Amygdala (tissue), 56 donors: ENCODE results near the gene SEPTIN7.

Experiments used
- DNase-seq, 56 donors: peaks; one replicate each; lab custom pipeline; 2025; lab: John Stamatoyannopoulos, UW

SEPTIN7 gene

DNA sequence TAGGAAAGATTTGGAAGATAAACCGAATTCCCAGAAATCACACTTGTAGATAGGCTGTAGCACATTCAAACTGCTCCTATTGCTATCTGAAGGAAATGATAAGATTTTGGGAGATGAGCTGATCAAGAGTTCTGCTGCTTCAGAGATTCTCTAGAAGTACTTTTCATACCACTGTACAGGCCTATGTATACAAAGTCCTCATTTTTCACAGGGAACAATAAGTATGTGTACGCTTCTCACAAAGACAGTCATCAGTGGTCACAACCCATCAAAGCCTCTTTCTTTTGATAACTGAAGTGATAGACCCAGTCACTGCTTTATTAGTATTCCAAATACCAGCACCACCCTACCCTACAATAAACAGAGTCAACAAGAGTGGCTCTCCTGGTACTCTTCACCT lies 15.6 kb upstream of the SEPTIN7 start:
- peak in 4 of 56 donors; percentile 19 to 78 (median 30) for DNase-seq

DNA sequence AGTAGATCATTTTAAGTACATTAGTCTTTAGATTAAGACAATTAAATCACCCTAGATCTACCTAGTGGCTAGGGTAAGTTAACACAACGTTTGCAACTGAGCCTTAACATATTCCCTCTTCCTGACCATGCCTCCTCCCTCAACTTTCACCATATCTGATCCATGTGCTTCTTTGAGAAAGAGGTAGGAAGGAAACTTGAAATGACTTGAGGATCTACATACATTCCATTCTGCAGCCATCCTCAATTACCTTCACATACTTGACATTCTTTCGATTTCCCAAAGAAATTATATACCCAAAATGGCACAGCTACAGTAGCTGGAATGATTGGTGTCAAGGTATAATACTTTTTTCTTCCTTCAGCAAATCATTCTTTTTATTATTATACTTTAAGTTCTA lies 12.9 kb upstream of the SEPTIN7 start:
- no peak for DNase-seq

DNA sequence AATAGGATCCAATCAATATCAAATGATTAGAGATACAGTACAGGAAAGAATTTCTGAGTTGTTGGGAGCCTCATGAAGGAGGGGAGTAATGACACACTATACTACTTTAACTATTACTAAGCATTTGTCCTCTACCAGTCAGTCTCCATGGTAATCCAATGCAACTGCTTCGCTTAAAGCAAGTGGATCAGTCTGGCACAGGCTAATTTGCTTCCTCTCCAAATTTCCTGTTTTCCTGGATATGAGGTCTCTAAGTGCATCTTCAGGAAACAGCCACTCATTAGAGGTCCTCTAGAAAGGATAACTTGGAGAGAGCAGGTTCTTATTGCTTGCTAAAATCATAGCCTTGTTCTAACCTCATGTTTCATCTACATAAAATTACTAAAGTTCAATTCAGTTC lies 8.4 kb upstream of the SEPTIN7 start:
- DNase-seq, result no peak

DNA sequence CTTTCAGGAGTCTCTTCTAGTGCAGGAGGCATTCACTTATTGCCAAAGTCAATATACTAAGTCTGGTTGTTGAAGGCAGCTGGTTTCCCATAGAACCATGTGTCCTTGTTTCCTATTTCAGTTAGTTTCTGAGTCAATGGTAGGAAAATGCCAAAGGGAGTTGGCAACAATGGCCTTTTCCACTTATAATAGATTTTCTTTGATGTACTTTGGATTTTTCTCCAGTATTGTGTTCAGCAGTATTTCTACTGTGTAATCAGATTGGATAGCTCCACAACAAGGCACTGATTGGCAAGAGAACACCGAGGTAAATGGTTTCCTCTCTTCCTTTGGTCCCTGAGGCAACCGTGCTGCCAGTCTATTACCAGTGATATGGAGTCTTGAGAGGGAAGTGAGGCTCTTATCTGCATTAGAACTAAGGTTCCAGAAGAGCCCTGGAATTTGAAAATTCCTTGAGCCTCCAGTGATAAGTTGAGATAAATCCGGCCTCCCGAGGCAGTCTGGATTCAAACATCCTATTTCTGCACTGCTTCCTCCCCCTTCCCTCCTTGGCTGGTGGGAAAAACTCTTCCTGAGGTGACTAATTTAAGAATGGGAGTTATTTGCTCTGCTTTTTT lies 7.9 kb upstream of the SEPTIN7 start:
- DNase-seq, result no peak

DNA sequence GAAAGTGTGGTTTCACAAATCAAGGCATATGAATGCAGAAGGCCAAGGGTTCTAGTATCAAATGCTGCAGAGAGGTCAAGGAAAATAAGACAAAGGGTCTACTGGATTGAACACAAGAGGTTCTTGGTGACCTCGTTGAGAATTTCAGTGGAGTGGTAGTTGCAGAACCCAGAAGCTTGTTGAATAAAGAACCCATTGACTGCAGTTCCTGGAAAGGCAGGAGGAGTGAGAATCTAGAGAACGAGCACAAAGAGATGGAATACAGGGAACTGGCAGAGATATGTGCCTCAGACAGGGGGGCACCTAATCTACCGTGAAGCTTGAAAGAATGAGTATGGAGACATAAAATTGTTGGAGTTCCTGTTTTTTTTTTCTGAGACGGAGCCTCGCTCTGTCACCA lies 3.5 kb upstream of the SEPTIN7 start:
- no peak for DNase-seq

DNA sequence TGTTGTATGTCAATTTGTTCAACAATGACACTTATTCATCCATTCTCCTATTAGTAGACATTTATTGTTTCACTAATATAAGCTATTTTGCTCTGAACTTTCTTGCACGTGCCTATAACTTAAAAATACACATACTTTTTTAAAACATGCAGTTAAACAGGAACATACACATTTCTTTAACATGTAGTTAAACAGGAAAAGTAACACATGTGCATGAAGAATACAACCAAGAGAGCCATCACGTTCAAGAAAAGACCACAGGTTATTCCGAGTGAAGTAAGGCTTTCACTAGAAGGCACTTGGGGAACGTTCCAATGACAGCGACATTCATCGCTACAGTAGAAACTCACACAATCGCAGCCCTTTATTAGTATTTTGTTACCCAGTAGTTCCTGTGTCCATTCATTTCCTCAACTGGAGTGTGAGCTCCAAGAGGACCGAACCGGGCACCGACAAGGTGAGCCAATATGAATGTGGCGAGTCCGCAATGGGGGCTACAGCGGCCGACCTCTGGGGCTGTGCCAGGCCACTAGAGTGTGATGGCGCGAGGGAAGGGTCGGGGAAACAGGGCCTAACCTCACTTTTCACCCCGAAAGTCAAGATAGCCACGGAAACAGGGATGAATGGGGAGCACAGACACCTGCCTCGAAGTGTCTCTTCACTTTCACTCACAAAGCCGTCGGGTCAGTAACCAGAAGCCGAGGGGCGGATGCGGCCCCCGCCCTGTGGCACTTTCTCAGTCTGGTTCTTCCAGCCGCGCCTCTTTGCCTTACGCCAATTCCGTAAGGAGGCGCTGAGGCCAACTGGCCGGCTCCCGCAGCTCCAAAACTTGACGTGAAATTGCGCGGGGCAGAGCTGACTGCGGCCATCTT lies 775 bp upstream of the SEPTIN7 start:
- DNase-seq, result peak in 39 of 56 donors; percentile 71 to 96 (median 87)

DNA sequence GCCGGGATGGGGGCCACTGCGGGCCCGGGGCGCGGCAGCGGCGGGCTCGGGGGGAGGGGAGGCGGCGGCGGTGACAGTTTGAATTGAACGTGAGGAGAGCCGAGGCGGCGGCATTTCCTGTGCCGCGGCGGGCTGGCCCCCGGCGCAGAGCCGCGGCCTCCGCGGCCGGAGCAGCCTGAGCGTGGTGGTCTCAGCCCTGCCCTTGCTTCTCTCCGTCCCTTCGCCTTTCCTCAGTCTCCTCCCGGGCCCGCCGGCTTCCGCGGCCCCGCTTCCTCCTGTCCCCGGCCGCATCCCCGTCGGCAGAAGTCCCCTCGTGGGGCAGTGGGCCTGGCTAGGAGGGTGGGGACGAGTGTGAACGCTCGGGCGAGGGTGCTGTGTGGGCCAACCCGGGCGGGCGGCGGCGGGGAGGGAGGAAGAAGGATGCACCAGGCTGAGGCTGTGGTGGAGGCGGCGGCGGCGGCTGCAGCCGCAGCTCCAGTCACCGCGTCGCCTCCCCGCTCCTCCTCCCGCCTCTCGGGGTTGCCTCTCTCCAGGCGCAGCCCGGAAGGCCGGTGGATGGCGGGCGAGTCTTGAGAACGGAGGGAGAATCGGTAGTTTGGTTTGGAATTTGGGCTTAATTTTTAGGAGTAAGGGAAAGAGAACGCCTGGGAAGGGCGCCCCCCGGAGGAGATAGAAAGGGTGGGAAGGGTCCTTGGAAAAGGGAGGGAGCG lies 690 bp downstream of the SEPTIN7 start:
- peak in 51 of 56 donors; percentile 21 to 84 (median 67) for DNase-seq

DNA sequence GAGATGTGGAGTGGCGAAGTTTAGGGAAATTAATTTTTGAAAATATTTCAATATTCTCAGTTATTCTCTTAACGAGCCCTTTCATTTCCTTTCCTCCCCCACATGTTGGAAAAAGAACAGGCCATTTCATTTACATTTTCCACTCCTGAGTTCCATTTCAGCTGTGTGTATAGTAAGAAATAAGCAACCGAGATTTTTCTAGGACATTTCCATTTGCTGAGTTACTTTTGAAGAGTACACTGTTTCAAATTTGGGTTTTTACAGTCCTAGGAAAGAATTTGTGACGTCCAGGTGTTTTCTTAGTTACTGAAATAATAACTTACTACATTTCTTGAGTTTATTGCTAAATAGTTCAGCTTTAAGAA lies 1.2 kb downstream of the SEPTIN7 start:
- no peak for DNase-seq

DNA sequence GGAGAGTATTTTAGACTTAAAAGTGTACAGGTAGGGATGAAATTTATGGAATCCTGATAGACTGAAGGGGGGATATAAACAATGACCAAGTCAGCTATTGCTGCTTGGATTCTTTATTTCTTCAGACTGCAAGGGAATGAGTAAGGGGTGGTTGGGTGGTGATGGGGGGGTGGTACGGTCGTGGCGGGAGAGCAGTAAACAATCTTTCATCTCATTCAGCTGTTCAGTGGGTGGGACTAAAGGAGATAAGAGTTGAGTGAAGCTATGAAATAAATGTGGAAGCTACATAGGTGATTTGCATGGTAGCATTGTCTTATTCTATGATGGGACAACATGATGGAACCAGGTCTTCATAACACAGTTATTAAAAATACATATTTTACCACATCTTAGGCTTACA lies 1.8 kb downstream of the SEPTIN7 start:
- peak in 1 of 56 donors; percentile 33 for DNase-seq

DNA sequence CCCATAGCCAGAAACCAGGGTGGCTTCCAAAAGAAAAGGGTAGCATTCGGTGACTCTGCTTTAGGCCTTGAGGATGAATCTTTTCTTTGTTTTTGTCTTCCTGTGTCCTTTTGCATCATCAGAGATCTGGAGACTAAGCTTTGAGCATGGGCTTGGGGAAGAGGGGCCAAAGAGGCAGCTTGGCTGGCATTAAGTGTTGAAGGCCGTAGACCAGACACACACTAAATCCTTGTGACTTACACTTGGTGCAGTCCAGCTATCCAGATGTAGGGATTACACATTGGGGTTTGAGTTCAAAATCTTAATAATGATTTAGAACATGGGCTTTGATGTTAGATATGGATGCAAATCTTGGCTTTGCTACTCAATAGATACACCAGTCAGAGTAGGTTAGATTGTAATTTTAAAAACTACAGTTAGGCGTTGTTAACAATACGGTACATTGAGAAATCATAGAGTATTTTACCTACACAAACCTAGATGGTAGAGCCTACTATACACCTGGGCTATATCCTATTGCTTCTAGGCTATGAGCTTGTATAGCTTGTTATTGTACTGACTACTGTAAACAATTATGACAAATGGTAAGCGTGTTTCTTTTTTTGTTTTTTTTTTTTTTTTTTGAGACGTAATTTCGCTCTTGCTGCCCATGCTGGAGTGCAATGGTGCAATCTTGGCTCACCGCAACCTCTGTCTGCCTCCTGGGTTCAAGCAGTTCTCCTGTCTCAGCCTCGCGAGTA lies 3.5 kb downstream of the SEPTIN7 start:
- no peak for DNase-seq

DNA sequence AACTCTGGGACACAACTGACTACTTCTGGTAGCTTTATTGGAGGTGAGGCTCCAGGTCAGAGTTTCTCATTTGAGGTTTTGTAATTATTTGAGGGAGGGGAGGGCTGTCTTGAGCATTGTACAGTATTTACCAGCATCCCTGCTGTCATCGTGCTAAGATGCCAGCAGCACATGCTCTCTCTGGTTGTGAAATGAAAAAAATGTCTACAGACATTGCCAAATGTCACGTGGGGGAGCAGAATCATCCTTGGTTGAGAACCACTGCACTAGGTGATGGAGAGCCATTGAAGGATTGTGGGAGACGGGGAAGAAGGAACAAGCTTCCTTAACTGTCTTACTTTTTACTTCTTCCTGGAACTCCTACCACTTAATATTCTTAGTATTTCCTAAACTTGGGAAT lies 5.0 kb downstream of the SEPTIN7 start:
- DNase-seq, result no peak

DNA sequence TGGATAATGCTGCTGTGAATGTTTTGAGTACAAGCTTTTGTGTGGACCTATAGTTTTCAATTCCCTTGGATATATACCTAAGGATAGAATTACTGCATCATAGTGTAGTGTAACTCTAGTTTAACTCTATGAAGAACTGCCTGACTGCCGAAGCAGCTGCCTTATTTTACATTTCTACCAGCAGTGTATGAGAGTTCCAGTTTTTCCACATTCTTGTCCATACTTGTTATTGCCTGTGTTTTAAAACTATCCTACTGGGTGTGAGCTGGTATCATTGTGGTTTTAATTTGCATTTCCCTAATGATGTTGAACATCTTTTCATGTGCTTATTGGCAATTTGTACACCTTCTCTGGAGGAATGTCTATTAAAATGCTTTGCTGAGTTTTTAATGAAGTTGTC lies 15.7 kb downstream of the SEPTIN7 start:
- no peak for DNase-seq

DNA sequence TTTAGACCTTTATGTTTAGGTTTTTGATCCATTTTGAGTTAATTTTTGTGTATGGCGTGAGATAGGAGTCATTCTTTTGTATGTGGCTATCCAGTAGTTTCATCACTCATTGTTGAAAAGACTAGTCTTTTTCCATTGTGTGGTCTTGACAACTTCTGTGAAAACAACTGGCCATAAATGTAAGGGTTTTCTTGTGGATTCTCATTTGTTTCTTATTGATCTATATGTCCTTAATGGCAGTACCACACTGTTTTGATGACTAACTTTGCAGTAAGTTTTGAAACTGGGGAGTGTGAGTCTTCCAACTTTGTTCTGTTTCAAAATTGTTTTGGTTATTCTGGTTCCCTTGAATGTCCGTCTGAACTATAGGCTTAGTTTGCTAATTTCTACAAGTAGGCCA lies 16.3 kb downstream of the SEPTIN7 start:
- no peak for DNase-seq

DNA sequence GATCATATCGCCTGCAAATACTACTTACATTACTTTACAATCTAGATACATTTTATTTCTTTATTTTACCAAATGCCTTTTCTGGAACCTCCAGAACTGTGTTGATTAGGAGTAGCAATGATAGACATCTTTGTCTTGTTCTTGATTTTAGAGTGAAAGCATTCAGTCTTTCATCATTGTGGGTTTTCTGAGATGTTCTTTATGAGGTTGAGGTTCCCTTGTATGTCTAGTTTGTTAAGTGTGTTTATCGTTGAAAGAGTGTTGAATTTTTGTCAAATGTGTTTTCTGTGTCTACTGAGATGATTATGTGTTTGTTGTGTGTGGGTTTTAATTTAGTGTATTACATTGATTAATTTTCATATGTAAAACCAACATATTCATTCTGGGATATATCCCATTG lies 17.1 kb downstream of the SEPTIN7 start:
- no peak for DNase-seq

DNA sequence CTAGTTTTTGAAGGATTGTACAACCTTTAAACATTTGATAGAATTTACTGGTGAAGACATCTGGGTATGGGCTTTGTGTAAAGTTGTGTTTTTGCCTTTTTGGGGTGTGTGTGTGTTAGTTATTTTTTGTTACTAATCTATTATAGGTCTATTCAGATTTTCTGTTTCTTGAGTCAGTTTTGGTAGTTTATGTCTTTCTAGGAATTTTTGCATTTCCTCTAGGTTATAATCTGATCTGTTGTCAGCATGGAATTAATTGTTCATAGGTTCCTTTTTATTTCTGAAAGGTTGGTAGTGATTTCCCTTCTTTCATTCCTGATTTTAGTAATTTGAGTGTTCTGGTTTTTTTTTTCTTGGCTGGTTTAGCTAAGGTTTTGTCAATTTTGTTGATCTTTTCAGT lies 17.7 kb downstream of the SEPTIN7 start:
- DNase-seq, result no peak

DNA sequence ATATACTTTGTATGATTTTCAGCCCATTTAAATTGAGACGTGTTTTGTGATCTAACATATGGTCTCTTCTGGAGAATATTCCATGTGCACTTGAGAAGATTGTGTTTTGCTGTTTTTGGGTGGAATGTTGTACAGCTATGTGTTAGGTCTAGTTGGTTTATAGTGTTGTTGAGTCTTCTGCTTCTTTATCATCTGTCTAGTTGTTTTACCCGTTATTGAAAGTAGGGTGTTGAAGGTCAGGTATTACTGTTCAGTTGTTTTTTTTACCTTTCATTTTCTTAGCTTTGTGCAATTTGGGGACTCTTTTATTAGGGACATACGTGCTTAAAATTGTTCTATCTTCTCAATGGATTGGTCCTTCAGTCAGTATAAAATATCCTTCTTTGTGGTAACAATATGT lies 18.5 kb downstream of the SEPTIN7 start:
- DNase-seq, result no peak

DNA sequence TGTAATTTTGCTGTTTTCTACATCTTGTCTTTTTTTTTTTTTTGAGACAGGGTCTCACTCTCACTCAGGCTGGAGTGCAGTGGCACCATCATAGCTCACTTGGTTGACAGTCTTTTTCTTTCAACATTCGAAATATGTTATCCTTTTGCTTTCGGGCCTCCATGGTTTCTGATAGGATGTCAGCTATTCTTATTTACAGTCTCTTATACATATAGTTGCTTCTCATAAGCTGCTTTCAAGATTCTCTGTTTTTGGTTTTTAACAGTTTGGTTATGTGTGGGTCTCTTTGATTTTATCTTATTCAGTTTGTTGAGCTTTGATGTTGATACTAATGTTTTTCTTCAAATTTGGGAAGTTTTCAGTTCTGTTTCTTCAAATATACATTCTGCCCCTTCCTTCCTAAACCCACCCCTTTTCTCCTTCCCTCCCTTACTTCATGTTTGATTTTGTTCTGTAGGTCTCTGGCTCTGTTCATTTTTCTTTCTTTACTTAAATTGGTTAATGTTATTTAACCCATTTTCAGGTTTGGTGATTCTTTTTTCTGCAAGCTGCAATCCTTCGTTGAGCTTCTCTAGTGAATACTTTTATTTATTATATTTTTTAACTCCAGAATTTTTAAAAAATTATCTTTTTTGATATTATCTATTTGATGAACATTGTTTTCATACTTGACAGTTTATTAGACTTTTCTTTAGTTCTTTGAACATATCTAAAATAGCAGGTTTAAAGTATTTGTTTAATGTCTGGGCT lies 19.3 kb downstream of the SEPTIN7 start:
- DNase-seq, result no peak

DNA sequence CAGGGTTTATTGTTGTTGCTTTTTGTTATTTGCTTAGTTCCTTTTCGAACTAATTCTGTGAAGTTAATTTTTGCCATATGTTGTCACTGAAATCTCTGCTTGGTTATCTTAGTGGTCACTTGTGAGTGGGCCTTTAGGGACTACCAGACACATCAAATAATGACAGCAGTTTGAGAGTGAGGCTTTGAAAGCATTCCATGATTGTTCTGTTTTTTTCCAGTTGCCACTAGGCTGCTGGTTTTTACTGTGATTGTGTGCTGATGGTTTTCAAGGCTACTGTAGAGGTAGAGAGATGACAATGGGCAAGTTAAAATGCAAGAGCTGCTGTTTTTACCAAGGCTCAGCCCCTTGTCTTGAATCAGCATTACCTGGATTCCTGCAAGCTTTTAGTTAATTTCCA lies 20.0 kb downstream of the SEPTIN7 start:
- DNase-seq, result no peak

DNA sequence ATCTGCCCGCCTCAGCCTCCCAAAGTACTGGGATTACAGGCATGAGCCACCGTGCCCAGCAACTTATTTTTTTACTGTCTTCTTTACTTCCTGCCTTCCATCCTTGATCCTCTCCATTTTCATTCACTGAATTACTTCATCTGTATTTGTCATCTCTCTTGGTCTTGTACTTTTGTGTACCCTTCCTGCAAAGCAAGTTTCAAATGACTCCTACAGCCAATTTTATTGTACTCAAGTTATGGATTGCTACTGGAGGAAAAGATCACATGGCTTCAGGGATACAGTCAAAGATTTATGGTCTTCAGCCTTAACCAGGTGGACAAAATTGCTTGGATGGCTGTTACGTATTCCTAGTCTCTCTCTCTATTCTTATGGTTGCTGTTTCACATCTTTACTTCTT lies 22.6 kb downstream of the SEPTIN7 start:
- DNase-seq, result no peak

DNA sequence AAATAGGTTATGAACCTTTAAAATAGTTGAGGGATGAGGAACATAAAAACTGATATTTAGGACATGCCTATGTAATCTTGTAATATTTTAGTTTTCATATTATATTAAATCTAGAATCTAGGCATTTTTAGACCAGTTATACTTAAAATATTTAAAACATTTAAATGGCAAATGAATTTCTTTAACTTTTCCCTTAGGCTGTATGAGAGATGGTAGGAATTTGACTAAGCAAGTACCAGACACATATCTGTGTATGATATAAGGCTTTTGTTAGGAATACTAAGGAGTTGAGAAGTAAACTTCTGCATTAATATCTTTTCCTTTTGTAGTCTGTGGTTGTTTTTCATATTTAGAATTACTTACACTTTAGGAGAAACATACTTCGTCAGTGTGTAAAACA lies 25.1 kb downstream of the SEPTIN7 start:
- no peak for DNase-seq
